Kidney (tissue), 14 donors: Measurements from ENCODE around the gene G6PD. TPM values are rescaled to one million over a fixed set of nuclear protein-coding genes. Genes with fewer than 3 reads are reported as not detected.

Experiments used
- DNase-seq, 5 donors: peaks; one replicate each; pipeline ENCODE4 v3.0.0-alpha.2; 2013 to 2020
- FAIRE-seq: peaks from 2 replicates; lab custom pipeline; 2012; peaks lifted over from hg19 to GRCh38; lab: Jason Lieb, UNC
- H3K27ac ChIP-seq, 2 donors: one replicate each; pipeline ENCODE4 v1.7.0; 2013; ENCODE audit warnings: low read depth in 2 of 2, low read length in 2 of 2, inconsistent platforms in 1 of 2
- H3K27me3 ChIP-seq: one replicate; pipeline ENCODE4 v1.7.1; 2013; ENCODE audit warnings: low read length, inconsistent platforms; ENCODE audit not compliant: control insufficient read depth, insufficient read depth
- H3K36me3 ChIP-seq, 3 donors: one replicate each; pipeline versions ENCODE4 v1.7.0 to v1.7.1; 2013; ENCODE audit warnings: low read length in 3 of 3, control low read depth in 1 of 3, inconsistent platforms in 1 of 3; ENCODE audit not compliant: insufficient read depth in 3 of 3, control insufficient read depth in 2 of 3
- H3K4me1 ChIP-seq, 3 donors: one replicate each; pipeline versions ENCODE4 v1.7.0 to v1.7.1; 2013; ENCODE audit warnings: low read length in 3 of 3, inconsistent platforms in 1 of 3, low read depth in 1 of 3; ENCODE audit not compliant: control insufficient read depth in 2 of 3, insufficient read depth in 2 of 3
- H3K4me3 ChIP-seq, 3 donors: one replicate each; pipeline versions ENCODE4 v1.7.0 to v1.8.1; 2013; ENCODE audit warnings: low read length in 3 of 3, control low read depth in 1 of 3, inconsistent platforms in 1 of 3
- H3K9ac ChIP-seq, 3 donors: one replicate each; pipeline versions ENCODE4 v1.7.0 to v1.7.1; 2013; ENCODE audit warnings: low read length in 3 of 3, control low read depth in 1 of 3, inconsistent platforms in 1 of 3
- H3K9me3 ChIP-seq, 3 donors: one replicate each; pipeline versions ENCODE4 v1.7.0 to v1.7.1; 2013; ENCODE audit warnings: low read length in 3 of 3, control low read depth in 1 of 3, inconsistent platforms in 1 of 3; ENCODE audit not compliant: control insufficient read depth in 2 of 3, insufficient read depth in 1 of 3
- intact Hi-C: fragments of 100-400 bp; cut with DNase I; formaldehyde crosslinking; loops from one replicate; pipeline ENCODE4 v1.11.1; 2022
- polyA plus RNA-seq: library from polyadenylated mRNA; stranded (reverse); fragments of 350-450 nt; fragmentation: Illumina TruSeq; extraction: RNeasy Lipid Tissue Mini Kit (QIAGEN cat#74804); gene quantifications from one replicate; pipeline ENCODE4 v1.2.3, GENCODE V29; 2014; ENCODE audit warnings: low read depth, low replicate concordance; ENCODE audit not compliant: insufficient read depth
- total RNA-seq: library from RNA; stranded (reverse); fragmentation: NEBNext Ultra II Directional; extraction: Animal tissue kit (Norgen Biotek cat#: 25700); gene quantifications from one replicate; pipeline ENCODE4 v1.2.1, GENCODE V29; 2021
- TF ChIP-seq, protein P1 (sequence below): IDR thresholded peaks from 3 replicates; pipeline ENCODE4 v1.5.1; 2012; ENCODE audit warnings: mild to moderate bottlenecking, moderate library complexity, borderline replicate concordance; ENCODE audit not compliant: insufficient read depth; ENCODE audit errors: extremely low read depth
- donor health status: control.
- donor health status: control.
- donor health status: control.
- donor health status: control.
- donor health status: control.
- donor health status: DM: yes; HTN: yes; CAD: no.
- donor health status: Normal renal cell carcinoma (clear cell type).

G6PD gene
- total and polyA plus RNA-seq, 2 donors from 2014 or later, result 34.7 to 54.1 TPM

DNA sequence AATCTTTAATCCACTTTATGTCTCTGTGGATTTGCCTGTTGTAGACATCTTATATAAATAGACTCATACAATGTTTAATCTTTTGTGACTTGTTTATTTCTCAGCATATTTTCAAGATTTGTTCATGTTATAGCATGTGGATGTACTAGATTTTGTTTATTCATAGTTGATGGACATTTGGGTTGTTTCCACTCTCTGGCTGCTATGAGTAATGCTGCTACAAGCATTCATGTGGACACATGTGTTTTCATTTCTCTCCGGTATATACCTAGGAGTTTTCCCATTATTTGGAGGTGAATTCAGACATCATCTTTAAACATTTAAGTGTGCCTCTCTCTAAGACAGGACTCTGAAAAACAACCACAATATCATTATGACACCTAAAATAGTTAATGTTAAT is 3.1 kb upstream of the G6PD start:
- no peak for DNase-seq
- no peaks in the 10 kb centered on the region for H3K9me3 ChIP-seq
- H3K27ac ChIP-seq, result no peak overlapping the region
- no peak overlapping the region for H3K9ac ChIP-seq
- peaks cover 0 to 3% (median 0%) of the 10 kb centered on the region in 3 donors for H3K36me3 ChIP-seq
- H3K4me3 ChIP-seq, result no peak overlapping the region
- H3K27me3 ChIP-seq, result no peaks in the 10 kb centered on the region
- H3K4me1 ChIP-seq, result peaks cover 0 to 13% (median 0%) of the 10 kb centered on the region in 3 donors
- FAIRE-seq, result no peak
- TF ChIP-seq, protein P1, sequence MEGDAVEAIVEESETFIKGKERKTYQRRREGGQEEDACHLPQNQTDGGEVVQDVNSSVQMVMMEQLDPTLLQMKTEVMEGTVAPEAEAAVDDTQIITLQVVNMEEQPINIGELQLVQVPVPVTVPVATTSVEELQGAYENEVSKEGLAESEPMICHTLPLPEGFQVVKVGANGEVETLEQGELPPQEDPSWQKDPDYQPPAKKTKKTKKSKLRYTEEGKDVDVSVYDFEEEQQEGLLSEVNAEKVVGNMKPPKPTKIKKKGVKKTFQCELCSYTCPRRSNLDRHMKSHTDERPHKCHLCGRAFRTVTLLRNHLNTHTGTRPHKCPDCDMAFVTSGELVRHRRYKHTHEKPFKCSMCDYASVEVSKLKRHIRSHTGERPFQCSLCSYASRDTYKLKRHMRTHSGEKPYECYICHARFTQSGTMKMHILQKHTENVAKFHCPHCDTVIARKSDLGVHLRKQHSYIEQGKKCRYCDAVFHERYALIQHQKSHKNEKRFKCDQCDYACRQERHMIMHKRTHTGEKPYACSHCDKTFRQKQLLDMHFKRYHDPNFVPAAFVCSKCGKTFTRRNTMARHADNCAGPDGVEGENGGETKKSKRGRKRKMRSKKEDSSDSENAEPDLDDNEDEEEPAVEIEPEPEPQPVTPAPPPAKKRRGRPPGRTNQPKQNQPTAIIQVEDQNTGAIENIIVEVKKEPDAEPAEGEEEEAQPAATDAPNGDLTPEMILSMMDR, result no peak
- intact Hi-C loops, result no loop called here

DNA sequence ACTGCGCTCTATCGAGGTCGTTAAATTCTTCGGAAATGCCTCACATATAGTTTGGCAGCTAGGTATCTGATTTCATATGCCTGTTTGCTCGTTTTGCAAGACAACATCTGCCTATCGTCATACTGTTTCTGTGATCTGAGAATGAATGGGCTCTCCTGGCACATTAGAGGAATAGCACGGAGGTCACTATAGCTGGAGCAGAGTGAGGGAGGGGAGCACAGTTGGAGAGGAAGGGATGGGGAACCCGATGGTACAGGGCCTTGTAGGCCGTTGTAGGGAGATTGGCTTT is 1.3 kb upstream of the G6PD start:
- TF ChIP-seq, protein P1, result no peak
- H3K27ac ChIP-seq, result peak overlapping the region in 1 of 2 donors; percentile 59
- H3K9me3 ChIP-seq, result no peaks in the 10 kb centered on the region
- no peaks in the 10 kb centered on the region for H3K27me3 ChIP-seq
- H3K36me3 ChIP-seq, result no peaks in the 10 kb centered on the region
- intact Hi-C loops, result no loop called here
- no peak for DNase-seq
- peaks cover 0 to 13% (median 0%) of the 10 kb centered on the region in 3 donors for H3K4me1 ChIP-seq
- H3K9ac ChIP-seq, result peak overlapping the region; percentile 34 to 87 (median 70)
- no peak for FAIRE-seq
- H3K4me3 ChIP-seq, result peak overlapping the region; percentile 62 to 93 (median 88)

DNA sequence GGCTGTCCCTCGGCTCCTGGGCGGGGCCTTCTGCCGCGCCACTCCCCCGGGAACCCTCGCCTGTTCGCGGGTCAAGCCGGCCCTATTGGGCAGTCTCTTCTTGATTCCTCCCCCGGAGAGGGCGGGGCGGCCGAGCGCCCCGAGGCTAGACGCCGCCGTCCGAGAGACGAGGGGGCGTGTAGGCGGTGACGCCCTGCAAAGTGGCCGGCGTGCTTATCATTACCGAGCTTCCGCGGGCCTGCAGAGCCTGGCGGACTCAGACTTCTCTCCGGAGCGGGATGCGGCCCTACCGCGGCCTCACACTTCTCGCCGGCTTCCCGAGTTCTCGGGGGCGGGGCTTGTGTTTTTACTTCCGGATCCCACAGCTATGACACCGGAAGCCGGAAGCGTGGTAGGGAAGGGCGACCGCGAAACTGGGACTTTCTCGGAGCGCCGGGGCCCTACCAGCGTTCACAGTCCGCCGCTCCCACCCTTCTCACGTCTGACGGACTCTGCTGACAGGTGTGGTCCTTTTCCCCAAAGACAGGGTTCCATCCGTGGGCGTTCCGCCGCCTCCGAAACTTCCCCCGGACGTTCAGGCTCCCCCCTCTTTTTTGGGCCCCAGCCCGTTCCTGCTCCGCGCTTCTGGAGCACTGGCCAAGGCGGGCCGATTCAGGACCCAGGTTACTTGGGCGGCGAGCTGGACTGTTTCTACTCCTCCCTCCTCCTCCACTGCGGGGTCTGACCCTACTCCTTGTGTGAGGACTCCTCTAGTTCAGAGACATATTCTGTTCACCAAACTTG is 790 bp upstream of the G6PD start, which contains the start of gene IKBKG:
TSS of gene IKBKG (plus strand) at position 376 of the 783 bp plus-strand sequence. CDS start 4,383 bp downstream, outside the sequence.
- no peaks in the 10 kb centered on the region for H3K9me3 ChIP-seq
- peaks cover 0 to 13% (median 0%) of the 10 kb centered on the region in 3 donors for H3K4me1 ChIP-seq
- DNase-seq, result peak; percentile 92 to 98 (median 95)
- TF ChIP-seq, protein P1, result no peak
- no peaks in the 10 kb centered on the region for H3K36me3 ChIP-seq
- peak within 1 kb of the TSS; percentile 59 to 80 for H3K27ac ChIP-seq
- intact Hi-C loops, result no loop called here
- peak within 1 kb of the TSS; percentile 62 to 93 (median 88) for H3K4me3 ChIP-seq
- no peak for FAIRE-seq
- no peaks in the 10 kb centered on the region for H3K27me3 ChIP-seq
- peak within 1 kb of the TSS; percentile 69 to 87 (median 70) for H3K9ac ChIP-seq
